K562 (cell line): ENCODE results near the gene MFAP5.

ENCODE experiments used
- ELF4 ChIP-seq: fragments of 450-650 bp; formaldehyde crosslinking; IDR thresholded peaks from 2 replicates; pipeline ENCODE4 v1.4.0; 2022; ENCODE audit warnings: missing genetic modification characterization
- MAZ ChIP-seq, 2 experiments: fragments of 450-650 bp in 1 of 2; sonication (generic) in 1 of 2; formaldehyde crosslinking; IDR thresholded peaks in 1 of 2; conservative IDR thresholded peaks in 1 of 2; 2 replicates each; pipeline versions ENCODE4 v1.4.0 to v1.5.0; 2020; ENCODE audit warnings: mild to moderate bottlenecking in 1 of 2, missing genetic modification reagents in 1 of 2
- ZNF384 ChIP-seq: IDR thresholded peaks from 2 replicates; pipeline ENCODE4 v1.6.1; 2012; ENCODE audit warnings: low read depth, low read length, improper control_type of control experiment
- ZNF444 ChIP-seq: fragments of 250-450 bp; sonication (Bioruptor Pico); IDR thresholded peaks from 2 replicates; pipeline ENCODE4 v1.4.0; 2020; ENCODE audit warnings: mild to moderate bottlenecking, moderate library complexity

GRCh38 chr12:8697120-8697475 is 34.5 kb upstream of the MFAP5 start:
- TF ChIP-seq ZNF444 (CRISPR knock-in tag) (no peak), MAZ (CRISPR knock-in tag; conservative IDR thresholded peaks at IDR 0.05 in 1 of 2, IDR thresholded peaks at IDR 0.05 in 1 of 2) (no peak), ZNF384 (no peak), ELF4 (CRISPR knock-in tag) (no peak)
